Liver (tissue), 9 donors: ENCODE data around the gene GUK1. TPM values are rescaled to one million over a fixed set of nuclear protein-coding genes. Genes with fewer than 3 reads are reported as not detected.

Source experiments
- DNase-seq: peaks from one replicate; pipeline ENCODE4 v3.0.0-alpha.2; 2017; ENCODE audit warnings: low spot score
- H3K27ac ChIP-seq, 2 donors: one replicate each; pipeline ENCODE4 v1.7.0; 2013; ENCODE audit warnings: inconsistent platforms in 2 of 2, low read length in 2 of 2, control low read depth in 1 of 2, low read depth in 1 of 2, mild to moderate bottlenecking in 1 of 2
- H3K27me3 ChIP-seq, 4 donors: one replicate each; pipeline versions ENCODE4 v1.6.1 to v1.7.0; 2013; ENCODE audit warnings: low read length in 3 of 4, inconsistent platforms in 1 of 4, mild to moderate bottlenecking in 1 of 4, moderate library complexity in 1 of 4; ENCODE audit not compliant: control insufficient read depth in 4 of 4, insufficient read depth in 4 of 4
- H3K36me3 ChIP-seq, 4 donors: one replicate each; pipeline versions ENCODE4 v1.6.1 to v1.7.0; 2013; ENCODE audit warnings: low read length in 3 of 4, mild to moderate bottlenecking in 3 of 4, low read depth in 1 of 4, moderate library complexity in 1 of 4; ENCODE audit not compliant: control insufficient read depth in 4 of 4, insufficient read depth in 3 of 4
- H3K4me1 ChIP-seq, 4 donors: one replicate each; pipeline versions ENCODE4 v1.6.1 to v1.7.0; 2013; ENCODE audit warnings: low read length in 3 of 4, mild to moderate bottlenecking in 3 of 4, moderate library complexity in 1 of 4; ENCODE audit not compliant: control insufficient read depth in 4 of 4, insufficient read depth in 4 of 4
- H3K4me3 ChIP-seq, 3 donors: one replicate each; pipeline versions ENCODE4 v1.6.1 to v1.7.0; 2013; ENCODE audit warnings: low read length in 3 of 3, control low read depth in 1 of 3, low read depth in 1 of 3, mild to moderate bottlenecking in 1 of 3
- H3K9ac ChIP-seq, 2 donors: one replicate each; pipeline ENCODE4 v1.7.0; 2013; ENCODE audit warnings: low read length in 2 of 2, mild to moderate bottlenecking in 2 of 2, moderate library complexity in 2 of 2, control low read depth in 1 of 2, low read depth in 1 of 2
- H3K9me3 ChIP-seq, 4 donors: one replicate each; pipeline versions ENCODE4 v1.6.1 to v1.7.0; 2013; ENCODE audit warnings: low read length in 3 of 4; ENCODE audit not compliant: control insufficient read depth in 4 of 4
- CTCF ChIP-seq: fragments of 150-350 bp; IDR thresholded peaks from 2 replicates; pipeline ENCODE4 v1.5.1; 2017; ENCODE audit warnings: improper control_type of control experiment, low read depth, low read length; ENCODE audit not compliant: missing input control
- EGR1 ChIP-seq, 2 donors: IDR thresholded peaks; 2 replicates each; pipeline ENCODE4 v1.6.1; 2016 to 2018; ENCODE audit warnings: antibody characterized with exemption in 2 of 2, low read depth in 2 of 2
- FOXA2 ChIP-seq: IDR thresholded peaks from 2 replicates; pipeline ENCODE4 v1.6.1; 2016; ENCODE audit warnings: antibody characterized with exemption
- GABPA ChIP-seq, 2 donors: IDR thresholded peaks in 1 of 2; conservative IDR thresholded peaks in 1 of 2; 2 replicates each; pipeline ENCODE4 v1.6.1; 2016; ENCODE audit warnings: antibody characterized with exemption in 2 of 2, mild to moderate bottlenecking in 1 of 2, moderate library complexity in 1 of 2
- HNF4A ChIP-seq, 2 donors: conservative IDR thresholded peaks; 2 replicates each; pipeline ENCODE4 v1.6.1; 2016; ENCODE audit warnings: antibody characterized with exemption in 2 of 2, mild to moderate bottlenecking in 2 of 2
- HNF4G ChIP-seq: IDR thresholded peaks from 2 replicates; pipeline ENCODE4 v1.6.1; 2016; ENCODE audit warnings: antibody characterized with exemption
- JUND ChIP-seq, 2 donors: IDR thresholded peaks; 2 replicates each; pipeline ENCODE4 v1.6.1; 2016; ENCODE audit warnings: antibody characterized with exemption in 2 of 2
- NR2F2 ChIP-seq: IDR thresholded peaks from 2 replicates; pipeline ENCODE4 v1.6.1; 2016; ENCODE audit warnings: antibody characterized with exemption
- RAD21 ChIP-seq, 2 donors: IDR thresholded peaks; 2 replicates each; pipeline ENCODE4 v1.6.1; 2016; ENCODE audit warnings: antibody characterized with exemption in 2 of 2, mild to moderate bottlenecking in 2 of 2
- RXRA ChIP-seq, 2 donors: IDR thresholded peaks; 2 replicates each; pipeline ENCODE4 v1.6.1; 2017 to 2018; ENCODE audit warnings: antibody characterized with exemption in 2 of 2, mild to moderate bottlenecking in 1 of 2
- SP1 ChIP-seq: IDR thresholded peaks from 2 replicates; pipeline ENCODE4 v1.6.1; 2018; ENCODE audit warnings: antibody characterized with exemption, mild to moderate bottlenecking
- TAF1 ChIP-seq: conservative IDR thresholded peaks from 2 replicates; pipeline ENCODE4 v1.6.1; 2016; ENCODE audit warnings: antibody characterized with exemption, mild to moderate bottlenecking
- WGBS: extraction: QIAGEN DNeasy Blood & Tissue Kit; methylation state at CpG from one replicate; pipeline ENCODE4 v1.1.7; 2013; 5-methylcytosine and 5-hydroxymethylcytosine counted together
- polyA plus RNA-seq, 2 donors: library from polyadenylated mRNA; stranded (reverse) in 1 of 2; unstranded in 1 of 2; fragments of 200-250 nt in 1 of 2; fragments of >200 nt in 1 of 2; fragmentation: Nextera tagmentation in 1 of 2; extraction: Ambion mirVana in 1 of 2; gene quantifications; one replicate each; pipeline versions ENCODE4 v1.2.1 to v1.2.3, GENCODE V29; 2013 to 2015
- total RNA-seq, 2 donors: library from RNA; depleted of rRNA; stranded (reverse); fragments of >200 nt; gene quantifications; one replicate each; pipeline ENCODE4 v1.2.3, GENCODE V29; 2014
- TF ChIP-seq, protein P1 (sequence below): IDR thresholded peaks from 2 replicates; pipeline ENCODE4 v1.6.1; 2016; ENCODE audit warnings: antibody characterized with exemption
- TF ChIP-seq, protein P2 (sequence below): IDR thresholded peaks from 2 replicates; pipeline ENCODE4 v1.6.1; 2016; ENCODE audit warnings: antibody characterized with exemption
- TF ChIP-seq, protein P3 (sequence below): IDR thresholded peaks from 2 replicates; pipeline ENCODE4 v1.6.1; 2016; ENCODE audit warnings: antibody characterized with exemption
- donor health status: healthy.
- donor health status: healthy.
- donor health status: healthy.
- donor health status: healthy.
- donor health status: healthy.

Gene GUK1
- total and polyA plus RNA-seq, 4 donors, result 147 to 251 (median 216) TPM

DNA sequence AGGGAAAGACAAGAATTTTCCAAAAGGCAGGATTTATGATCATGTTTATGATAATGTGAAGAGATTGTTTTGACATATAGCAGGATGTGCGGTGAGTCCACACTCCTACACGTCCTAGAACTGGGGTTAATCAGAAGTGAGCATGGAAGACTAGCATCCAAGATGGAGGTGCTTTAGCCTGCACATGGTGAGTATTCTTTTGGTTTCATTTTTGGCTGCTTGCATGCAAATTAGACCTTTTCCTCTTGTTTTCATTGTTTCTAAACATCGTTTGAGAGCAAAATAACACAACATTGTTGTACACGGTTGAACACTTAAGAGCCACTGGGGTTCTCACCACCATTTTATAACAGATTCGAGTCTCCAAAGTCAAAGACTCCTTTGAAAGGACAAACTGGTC lies 14.9 kb upstream of the GUK1 start:
- no peak overlapping the region for H3K4me3 ChIP-seq
- H3K4me1 ChIP-seq, result no peaks in the 10 kb centered on the region
- DNase-seq, result no peak
- TF ChIP-seq RXRA (IDR thresholded peaks at IDR 0.05) (no peak), GABPA (IDR thresholded peaks at IDR 0.05 in 1 of 2, conservative IDR thresholded peaks at IDR 0.05 in 1 of 2) (no peak)
- H3K27me3 ChIP-seq, result no peaks in the 10 kb centered on the region
- no peak overlapping the region for H3K9ac ChIP-seq
- H3K9me3 ChIP-seq, result no peaks in the 10 kb centered on the region
- no peaks in the 10 kb centered on the region for H3K36me3 ChIP-seq
- no peak overlapping the region for H3K27ac ChIP-seq
- WGBS, result 76% methylated on average over 5 of the region's 5 CpGs

DNA sequence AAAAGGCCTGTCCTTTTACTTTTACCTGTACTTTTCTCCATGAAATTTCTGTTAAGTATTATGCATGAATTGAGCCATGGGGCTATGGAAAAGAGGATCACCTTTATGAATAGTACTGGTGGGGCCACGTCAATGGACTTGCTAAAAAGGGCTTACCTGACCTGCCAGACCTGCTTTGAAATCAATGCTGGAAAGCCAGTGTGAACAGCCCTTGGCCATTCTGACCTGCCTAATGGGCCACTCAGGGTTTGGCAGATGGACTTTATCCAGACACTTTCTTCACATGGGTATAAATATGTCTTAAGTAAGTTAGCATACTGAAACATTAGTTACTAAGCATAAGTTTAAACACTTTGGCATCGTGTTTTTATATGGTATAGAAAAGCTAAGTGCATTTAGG lies 8.3 kb upstream of the GUK1 start:
- H3K27me3 ChIP-seq, result no peaks in the 10 kb centered on the region
- H3K36me3 ChIP-seq, result no peaks in the 10 kb centered on the region
- H3K27ac ChIP-seq, result no peak overlapping the region
- peak overlapping the region in 1 of 2 donors; percentile 22 for H3K9ac ChIP-seq
- no peaks in the 10 kb centered on the region for H3K9me3 ChIP-seq
- WGBS, result 93% methylated on average over 2 of the region's 2 CpGs
- H3K4me1 ChIP-seq, result peaks cover 0 to 4% (median 1%) of the 10 kb centered on the region in 4 donors
- TF ChIP-seq RXRA (IDR thresholded peaks at IDR 0.05), result no peak
- TF ChIP-seq JUND (IDR thresholded peaks at IDR 0.05), result no peak
- TF ChIP-seq, protein P1, sequence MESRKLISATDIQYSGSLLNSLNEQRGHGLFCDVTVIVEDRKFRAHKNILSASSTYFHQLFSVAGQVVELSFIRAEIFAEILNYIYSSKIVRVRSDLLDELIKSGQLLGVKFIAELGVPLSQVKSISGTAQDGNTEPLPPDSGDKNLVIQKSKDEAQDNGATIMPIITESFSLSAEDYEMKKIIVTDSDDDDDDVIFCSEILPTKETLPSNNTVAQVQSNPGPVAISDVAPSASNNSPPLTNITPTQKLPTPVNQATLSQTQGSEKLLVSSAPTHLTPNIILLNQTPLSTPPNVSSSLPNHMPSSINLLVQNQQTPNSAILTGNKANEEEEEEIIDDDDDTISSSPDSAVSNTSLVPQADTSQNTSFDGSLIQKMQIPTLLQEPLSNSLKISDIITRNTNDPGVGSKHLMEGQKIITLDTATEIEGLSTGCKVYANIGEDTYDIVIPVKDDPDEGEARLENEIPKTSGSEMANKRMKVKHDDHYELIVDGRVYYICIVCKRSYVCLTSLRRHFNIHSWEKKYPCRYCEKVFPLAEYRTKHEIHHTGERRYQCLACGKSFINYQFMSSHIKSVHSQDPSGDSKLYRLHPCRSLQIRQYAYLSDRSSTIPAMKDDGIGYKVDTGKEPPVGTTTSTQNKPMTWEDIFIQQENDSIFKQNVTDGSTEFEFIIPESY, result no peak
- TF ChIP-seq, protein P2, sequence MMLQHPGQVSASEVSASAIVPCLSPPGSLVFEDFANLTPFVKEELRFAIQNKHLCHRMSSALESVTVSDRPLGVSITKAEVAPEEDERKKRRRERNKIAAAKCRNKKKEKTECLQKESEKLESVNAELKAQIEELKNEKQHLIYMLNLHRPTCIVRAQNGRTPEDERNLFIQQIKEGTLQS, result no peak
- TF ChIP-seq HNF4A (conservative IDR thresholded peaks at IDR 0.05), result no peak
- TF ChIP-seq RAD21 (IDR thresholded peaks at IDR 0.05), result no peak
- no peak for TF ChIP-seq EGR1 (IDR thresholded peaks at IDR 0.05; ENCODE audit: low read depth in 2 of 2)
- no peak for TF ChIP-seq NR2F2
- no peak for TF ChIP-seq FOXA2
- TF ChIP-seq TAF1, result no peak
- no peak for DNase-seq
- no peak overlapping the region for H3K4me3 ChIP-seq

DNA sequence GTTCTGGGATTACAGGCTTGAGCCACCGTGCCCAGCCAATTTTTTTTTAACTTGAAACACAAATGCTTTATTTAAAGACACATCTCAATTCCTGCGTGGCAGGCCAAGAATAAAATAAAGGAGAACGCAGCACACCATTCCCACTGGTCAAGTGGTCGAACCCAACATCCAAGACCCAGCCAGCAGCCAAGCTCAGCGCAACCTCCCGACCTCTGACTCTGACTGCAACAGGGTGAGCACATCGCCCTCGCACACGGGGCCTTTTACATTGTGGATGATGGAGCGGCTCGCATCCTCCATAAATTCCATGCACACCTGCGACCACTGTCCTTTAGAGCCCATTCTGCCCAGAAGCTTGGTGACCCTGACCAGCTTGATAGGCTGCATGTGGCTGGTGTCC lies 5.5 kb upstream of the GUK1 start:
- H3K27me3 ChIP-seq, result no peaks in the 10 kb centered on the region
- no peaks in the 10 kb centered on the region for H3K36me3 ChIP-seq
- no peak for DNase-seq
- WGBS, result 88% methylated on average over 12 of the region's 12 CpGs
- no peak overlapping the region for H3K4me3 ChIP-seq
- H3K9ac ChIP-seq, result no peak overlapping the region
- no peaks in the 10 kb centered on the region for H3K9me3 ChIP-seq
- no peak overlapping the region for H3K27ac ChIP-seq
- peaks cover 0 to 5% (median 2%) of the 10 kb centered on the region in 4 donors for H3K4me1 ChIP-seq
- no peak for TF ChIP-seq HNF4G
- no peak for TF ChIP-seq GABPA (IDR thresholded peaks at IDR 0.05 in 1 of 2, conservative IDR thresholded peaks at IDR 0.05 in 1 of 2)
- TF ChIP-seq, protein P3, sequence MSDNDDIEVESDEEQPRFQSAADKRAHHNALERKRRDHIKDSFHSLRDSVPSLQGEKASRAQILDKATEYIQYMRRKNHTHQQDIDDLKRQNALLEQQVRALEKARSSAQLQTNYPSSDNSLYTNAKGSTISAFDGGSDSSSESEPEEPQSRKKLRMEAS, result no peak

GRCh38 chr1:228136901-228137300 lies 3.2 kb upstream of the GUK1 start:
- Histone ChIP-seq H3K9me3 (no peaks in the 10 kb centered on the region), H3K27me3 (no peaks in the 10 kb centered on the region), H3K9ac (no peak overlapping the region), H3K36me3 (no peaks in the 10 kb centered on the region), H3K27ac (no peak overlapping the region), H3K4me3 (no peak overlapping the region), H3K4me1 (peaks cover 5 to 16% (median 8%) of the 10 kb centered on the region in 4 donors)
- TF ChIP-seq SP1, result peak; percentile 11
- no peak for TF ChIP-seq CTCF
- TF ChIP-seq HNF4G, result no peak
- 19% methylated on average over 1 of the region's 1 CpG for WGBS
- no peak for DNase-seq
